GM23338 (cell line): ENCODE measurements around the gene ADGRE3. TPM values are rescaled to one million over a fixed set of nuclear protein-coding genes. Genes with fewer than 3 reads are reported as not detected.

Source experiments
- ATAC-seq: fragments of 200-7000 bp; cut with Tn5 transposase; 3 replicates; pipeline ENCODE4 v1.9.1; 2020
- DNase-seq: peaks from one replicate; pipeline ENCODE4 v3.0.0-alpha.2; 2015; ENCODE audit warnings: low spot score
- H2AFZ ChIP-seq: fragments of 200-600 bp; sonication (generic); 2 replicates; pipeline ENCODE4 v1.8.0; 2016; ENCODE audit warnings: antibody characterized with exemption, mild to moderate bottlenecking, moderate library complexity
- H3F3A ChIP-seq: fragments of 200-600 bp; sonication (generic); replicated peaks from 2 replicates; pipeline ENCODE4 v1.8.0; 2017; ENCODE audit warnings: antibody characterized with exemption, mixed run types, low read depth
- H3K27ac ChIP-seq: fragments of 200-600 bp; sonication (generic); 2 replicates; pipeline ENCODE4 v1.6.1; 2016; ENCODE audit warnings: low read depth
- H3K27me3 ChIP-seq: fragments of 200-600 bp; sonication (generic); 2 replicates; pipeline ENCODE4 v1.8.0; 2016; ENCODE audit warnings: mild to moderate bottlenecking, mixed run types, moderate library complexity; ENCODE audit not compliant: insufficient read depth
- H3K36me3 ChIP-seq: fragments of 200-600 bp; sonication (generic); 2 replicates; pipeline ENCODE4 v1.8.0; 2016; ENCODE audit warnings: mild to moderate bottlenecking; ENCODE audit not compliant: insufficient read depth
- H3K4me1 ChIP-seq: fragments of 200-600 bp; sonication (generic); 2 replicates; pipeline ENCODE4 v1.8.0; 2016; ENCODE audit warnings: mild to moderate bottlenecking, moderate library complexity; ENCODE audit not compliant: insufficient read depth
- H3K4me2 ChIP-seq: fragments of 200-600 bp; sonication (generic); 2 replicates; pipeline ENCODE4 v1.7.1; 2017; ENCODE audit warnings: mixed run types
- H3K4me3 ChIP-seq: fragments of 200-600 bp; sonication (generic); 2 replicates; pipeline ENCODE4 v1.6.1; 2016; ENCODE audit warnings: mixed run types
- H3K79me2 ChIP-seq: fragments of 200-600 bp; sonication (generic); replicated peaks from 2 replicates; pipeline ENCODE4 v1.8.0; 2017; ENCODE audit warnings: mild to moderate bottlenecking; ENCODE audit not compliant: insufficient read depth
- H3K9me2 ChIP-seq: fragments of 200-600 bp; sonication (generic); 2 replicates; pipeline ENCODE4 v1.8.0; 2017; ENCODE audit not compliant: insufficient read depth
- H4K20me1 ChIP-seq: fragments of 200-600 bp; sonication (generic); replicated peaks from 2 replicates; pipeline ENCODE4 v1.8.0; 2017; ENCODE audit warnings: mild to moderate bottlenecking; ENCODE audit not compliant: insufficient read depth
- H3K27ac Mint-ChIP-seq: 2 replicates; pipeline ENCODE4 v1.8.0; 2020; ENCODE audit warnings: inconsistent platforms, mild to moderate bottlenecking, moderate library complexity, mixed read lengths
- H3K27me3 Mint-ChIP-seq: 3 replicates; pipeline ENCODE4 v1.8.0; 2022; ENCODE audit warnings: low read depth, mild to moderate bottlenecking, moderate library complexity, mixed read lengths, inconsistent platforms; ENCODE audit not compliant: insufficient read depth, poor library complexity
- H3K36me3 Mint-ChIP-seq: 3 replicates; pipeline ENCODE4 v1.8.0; 2021; ENCODE audit warnings: low read depth, mild to moderate bottlenecking, inconsistent platforms, moderate library complexity, mixed read lengths
- H3K4me1 Mint-ChIP-seq: 3 replicates; pipeline ENCODE4 v1.8.0; 2020; ENCODE audit warnings: mild to moderate bottlenecking, inconsistent platforms, mixed read lengths
- H3K4me3 Mint-ChIP-seq: 3 replicates; pipeline ENCODE4 v1.8.0; 2021; ENCODE audit warnings: moderate library complexity, mild to moderate bottlenecking, inconsistent platforms, mixed read lengths
- H3K9me3 Mint-ChIP-seq: 3 replicates; pipeline ENCODE4 v1.8.0; 2020; ENCODE audit warnings: moderate library complexity, mild to moderate bottlenecking, inconsistent platforms, mixed read lengths
- CREB1 ChIP-seq: fragments of 250-450 bp; sonication (Bioruptor Pico); IDR thresholded peaks from 2 replicates; pipeline ENCODE4 v1.5.0; 2020; ENCODE audit warnings: low read depth, mild to moderate bottlenecking, moderate library complexity
- EZH2 ChIP-seq: fragments of 200-600 bp; sonication (generic); IDR thresholded peaks from one replicate; pipeline ENCODE4 v1.8.0; 2017; ENCODE audit warnings: antibody characterized with exemption, mild to moderate bottlenecking, low read depth; ENCODE audit not compliant: unreplicated experiment
- EZH2phosphoT487 ChIP-seq: fragments of 200-600 bp; sonication (generic); IDR thresholded peaks from one replicate; pipeline ENCODE4 v1.8.1; 2018; ENCODE audit warnings: antibody characterized with exemption; ENCODE audit not compliant: unreplicated experiment
- JUNB ChIP-seq: IDR thresholded peaks from one replicate; pipeline ENCODE4 v1.6.1; 2016; ENCODE audit warnings: antibody characterized with exemption; ENCODE audit not compliant: unreplicated experiment
- NANOG ChIP-seq: IDR thresholded peaks from 2 replicates; pipeline ENCODE4 v1.6.1; 2016; ENCODE audit warnings: antibody characterized with exemption, borderline replicate concordance
- POLR2AphosphoS5 ChIP-seq: IDR thresholded peaks from 2 replicates; pipeline ENCODE4 v1.6.1; 2016; ENCODE audit warnings: antibody characterized with exemption, low read depth
- STAT1 ChIP-seq: IDR thresholded peaks from one replicate; pipeline ENCODE4 v1.6.1; 2016; ENCODE audit warnings: antibody characterized with exemption; ENCODE audit not compliant: unreplicated experiment
- ZNF114 ChIP-seq: fragments of 250-450 bp; sonication (Bioruptor Pico); IDR thresholded peaks from 2 replicates; pipeline ENCODE4 v1.5.0; 2020; ENCODE audit warnings: mild to moderate bottlenecking, moderate library complexity
- ZNF331 ChIP-seq: fragments of 250-450 bp; sonication (Bioruptor Pico); IDR thresholded peaks from 2 replicates; pipeline ENCODE4 v1.5.0; 2020; ENCODE audit warnings: low read depth, mild to moderate bottlenecking, moderate library complexity
- ZNF462 ChIP-seq: fragments of 250-450 bp; sonication (Bioruptor Pico); IDR thresholded peaks from 2 replicates; pipeline ENCODE4 v1.5.0; 2020; ENCODE audit warnings: mild to moderate bottlenecking, moderate library complexity
- polyA plus RNA-seq: library from polyadenylated mRNA; unstranded; fragments of >200 nt; fragmentation: Nextera tagmentation; extraction: Ambion mirVana; gene quantifications from 2 replicates; pipeline ENCODE4 v1.2.1, GENCODE V29; 2016
- total RNA-seq: library from RNA; depleted of rRNA; stranded (reverse); fragments of >200 nt; shearing (Covaris generic); gene quantifications from 2 replicates; pipeline ENCODE4 v1.2.3, GENCODE V29; 2014
- TF ChIP-seq, protein P1 (sequence below): IDR thresholded peaks from one replicate; pipeline ENCODE4 v1.6.1; 2018; ENCODE audit warnings: antibody characterized with exemption; ENCODE audit not compliant: unreplicated experiment
- TF ChIP-seq, protein P2 (sequence below): IDR thresholded peaks from 2 replicates; pipeline ENCODE4 v1.6.1; 2016; ENCODE audit warnings: antibody characterized with exemption
- TF ChIP-seq, protein P3 (sequence below), 2 experiments: fragments of 200-600 bp in 1 of 2; sonication (generic) in 1 of 2; conservative IDR thresholded peaks; 2 replicates each; pipeline versions ENCODE4 v1.5.1 to v1.6.1; 2016 to 2017; ENCODE audit warnings: antibody characterized with exemption in 2 of 2, low read depth in 2 of 2, mild to moderate bottlenecking in 2 of 2, moderate library complexity in 1 of 2

The ADGRE3 gene
- total and polyA plus RNA-seq, 2 experiments from 2014 or later: not detected

DNA sequence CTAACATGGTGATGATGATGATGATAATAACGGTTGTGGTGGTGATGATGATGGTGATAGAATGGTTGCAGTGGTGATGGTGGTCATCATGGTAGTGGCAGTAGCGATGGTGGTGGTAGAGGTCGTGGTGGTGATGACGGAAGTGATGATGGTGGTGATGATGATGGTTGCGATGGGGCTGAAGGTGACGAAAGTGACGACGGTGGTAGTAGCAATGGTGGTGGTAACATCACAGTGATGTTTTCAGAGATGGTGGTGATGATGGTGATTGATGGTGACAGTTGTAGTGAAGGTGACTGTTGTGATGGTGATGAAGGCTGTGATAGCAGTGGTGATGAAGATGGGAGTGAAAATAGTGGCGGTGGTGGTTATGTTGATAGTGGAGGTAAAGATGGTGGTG is 3.6 kb upstream of the ADGRE3 start:
- TF ChIP-seq, protein P1, sequence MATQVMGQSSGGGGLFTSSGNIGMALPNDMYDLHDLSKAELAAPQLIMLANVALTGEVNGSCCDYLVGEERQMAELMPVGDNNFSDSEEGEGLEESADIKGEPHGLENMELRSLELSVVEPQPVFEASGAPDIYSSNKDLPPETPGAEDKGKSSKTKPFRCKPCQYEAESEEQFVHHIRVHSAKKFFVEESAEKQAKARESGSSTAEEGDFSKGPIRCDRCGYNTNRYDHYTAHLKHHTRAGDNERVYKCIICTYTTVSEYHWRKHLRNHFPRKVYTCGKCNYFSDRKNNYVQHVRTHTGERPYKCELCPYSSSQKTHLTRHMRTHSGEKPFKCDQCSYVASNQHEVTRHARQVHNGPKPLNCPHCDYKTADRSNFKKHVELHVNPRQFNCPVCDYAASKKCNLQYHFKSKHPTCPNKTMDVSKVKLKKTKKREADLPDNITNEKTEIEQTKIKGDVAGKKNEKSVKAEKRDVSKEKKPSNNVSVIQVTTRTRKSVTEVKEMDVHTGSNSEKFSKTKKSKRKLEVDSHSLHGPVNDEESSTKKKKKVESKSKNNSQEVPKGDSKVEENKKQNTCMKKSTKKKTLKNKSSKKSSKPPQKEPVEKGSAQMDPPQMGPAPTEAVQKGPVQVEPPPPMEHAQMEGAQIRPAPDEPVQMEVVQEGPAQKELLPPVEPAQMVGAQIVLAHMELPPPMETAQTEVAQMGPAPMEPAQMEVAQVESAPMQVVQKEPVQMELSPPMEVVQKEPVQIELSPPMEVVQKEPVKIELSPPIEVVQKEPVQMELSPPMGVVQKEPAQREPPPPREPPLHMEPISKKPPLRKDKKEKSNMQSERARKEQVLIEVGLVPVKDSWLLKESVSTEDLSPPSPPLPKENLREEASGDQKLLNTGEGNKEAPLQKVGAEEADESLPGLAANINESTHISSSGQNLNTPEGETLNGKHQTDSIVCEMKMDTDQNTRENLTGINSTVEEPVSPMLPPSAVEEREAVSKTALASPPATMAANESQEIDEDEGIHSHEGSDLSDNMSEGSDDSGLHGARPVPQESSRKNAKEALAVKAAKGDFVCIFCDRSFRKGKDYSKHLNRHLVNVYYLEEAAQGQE: no peak
- TF ChIP-seq ZNF462 (CRISPR knock-in tag) (no peak), POLR2AphosphoS5 (no peak), EZH2 (no peak), STAT1 (no peak), EZH2phosphoT487 (no peak), CREB1 (CRISPR knock-in tag) (no peak), JUNB (no peak), ZNF331 (no peak), NANOG (no peak), ZNF114 (CRISPR knock-in tag) (no peak)
- TF ChIP-seq, protein P2, sequence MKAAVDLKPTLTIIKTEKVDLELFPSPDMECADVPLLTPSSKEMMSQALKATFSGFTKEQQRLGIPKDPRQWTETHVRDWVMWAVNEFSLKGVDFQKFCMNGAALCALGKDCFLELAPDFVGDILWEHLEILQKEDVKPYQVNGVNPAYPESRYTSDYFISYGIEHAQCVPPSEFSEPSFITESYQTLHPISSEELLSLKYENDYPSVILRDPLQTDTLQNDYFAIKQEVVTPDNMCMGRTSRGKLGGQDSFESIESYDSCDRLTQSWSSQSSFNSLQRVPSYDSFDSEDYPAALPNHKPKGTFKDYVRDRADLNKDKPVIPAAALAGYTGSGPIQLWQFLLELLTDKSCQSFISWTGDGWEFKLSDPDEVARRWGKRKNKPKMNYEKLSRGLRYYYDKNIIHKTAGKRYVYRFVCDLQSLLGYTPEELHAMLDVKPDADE: no peak
- TF ChIP-seq, protein P3, sequence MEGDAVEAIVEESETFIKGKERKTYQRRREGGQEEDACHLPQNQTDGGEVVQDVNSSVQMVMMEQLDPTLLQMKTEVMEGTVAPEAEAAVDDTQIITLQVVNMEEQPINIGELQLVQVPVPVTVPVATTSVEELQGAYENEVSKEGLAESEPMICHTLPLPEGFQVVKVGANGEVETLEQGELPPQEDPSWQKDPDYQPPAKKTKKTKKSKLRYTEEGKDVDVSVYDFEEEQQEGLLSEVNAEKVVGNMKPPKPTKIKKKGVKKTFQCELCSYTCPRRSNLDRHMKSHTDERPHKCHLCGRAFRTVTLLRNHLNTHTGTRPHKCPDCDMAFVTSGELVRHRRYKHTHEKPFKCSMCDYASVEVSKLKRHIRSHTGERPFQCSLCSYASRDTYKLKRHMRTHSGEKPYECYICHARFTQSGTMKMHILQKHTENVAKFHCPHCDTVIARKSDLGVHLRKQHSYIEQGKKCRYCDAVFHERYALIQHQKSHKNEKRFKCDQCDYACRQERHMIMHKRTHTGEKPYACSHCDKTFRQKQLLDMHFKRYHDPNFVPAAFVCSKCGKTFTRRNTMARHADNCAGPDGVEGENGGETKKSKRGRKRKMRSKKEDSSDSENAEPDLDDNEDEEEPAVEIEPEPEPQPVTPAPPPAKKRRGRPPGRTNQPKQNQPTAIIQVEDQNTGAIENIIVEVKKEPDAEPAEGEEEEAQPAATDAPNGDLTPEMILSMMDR (conservative IDR thresholded peaks at IDR 0.05; ENCODE audit: low read depth in 2 of 2): no peak
- Mint-ChIP-seq H3K4me3 (no peak overlapping the region), H3K4me1 (no peaks in the 10 kb centered on the region), H3K27me3 (peaks cover 2% of the 10 kb centered on the region), H3K27ac (no peak overlapping the region), H3K36me3 (peaks cover 3% of the 10 kb centered on the region; the same call in 2 of the 3 replicates), H3K9me3 (peaks cover 38% of the 10 kb centered on the region)
- Histone ChIP-seq H3K36me3 (no peaks in the 10 kb centered on the region), H3F3A (no peaks in the 10 kb centered on the region), H3K4me2 (no peak overlapping the region), H3K4me1 (no peaks in the 10 kb centered on the region), H3K27ac (no peak overlapping the region), H2AFZ (no peak overlapping the region), H3K27me3 (no peaks in the 10 kb centered on the region), H3K79me2 (no peaks in the 10 kb centered on the region), H3K4me3 (no peak overlapping the region), H4K20me1 (no peaks in the 10 kb centered on the region), H3K9me2 (peaks cover 6% of the 10 kb centered on the region)
- no peak for DNase-seq
- no peak for ATAC-seq
